HG02981 (cell line): Measurements from ENCODE around the gene ATG13.
A peak's percentile ranks its signal among the peaks of the same experiment; 100 is the strongest.
"Not testable (repeated sequence)": the region's sequence is repeated elsewhere in the genome, so short reads cannot be mapped to it uniquely, and the experiment has no call there.

ENCODE experiments used
- ATAC-seq: cut with Tn5 transposase; IDR thresholded peaks from one replicate; pipeline ENCODE4 v1.9.1; 2021; ENCODE audit warnings: mild to moderate bottlenecking, moderate library complexity; ENCODE audit not compliant: unreplicated experiment

ATG13 gene

GRCh38 chr11:46694607-46695006, 77.3 kb downstream of the ATG13 start:
- no peak for ATAC-seq

DNA sequence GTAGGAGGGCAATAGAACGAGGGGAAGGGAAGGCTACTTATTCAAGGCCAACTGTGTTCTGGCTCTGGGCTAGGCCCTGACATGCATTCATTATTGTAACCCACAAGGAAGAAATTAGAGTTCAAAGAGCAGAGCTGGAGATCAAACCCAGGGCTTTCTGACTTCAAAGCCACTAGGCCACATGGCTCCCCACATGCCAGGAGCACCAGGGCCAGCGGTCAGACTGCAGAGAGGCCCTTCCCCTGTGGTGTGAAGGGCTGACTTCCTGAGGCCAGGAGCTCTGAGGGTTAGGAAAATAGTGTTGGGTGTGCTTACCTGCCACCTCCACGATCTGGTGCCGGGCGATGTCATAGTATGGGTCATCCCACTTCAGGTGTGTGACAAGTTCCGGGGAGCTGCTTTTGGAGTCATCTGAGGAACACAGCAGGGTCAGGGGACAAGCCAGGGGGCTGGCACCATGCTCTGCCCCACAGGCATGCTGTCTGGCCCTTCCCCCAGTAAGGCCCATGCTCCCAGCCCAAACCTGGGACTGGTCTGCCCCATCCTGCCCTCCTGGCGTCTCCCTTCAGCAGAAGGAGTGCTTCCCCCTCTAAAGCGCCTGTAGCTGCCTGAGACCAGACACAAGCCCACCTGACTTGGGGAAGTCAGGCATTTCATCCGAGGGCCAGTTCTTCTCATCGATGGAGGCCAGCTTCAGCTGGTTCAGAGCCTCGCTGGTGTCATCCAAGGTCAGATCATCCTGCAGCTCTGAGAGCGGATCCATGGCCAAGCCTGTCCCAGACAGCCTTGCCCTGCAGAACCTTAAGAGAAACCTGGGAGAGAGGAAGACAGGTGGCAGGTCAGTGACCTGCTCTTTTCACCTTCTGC, 78.2 kb downstream of the ATG13 start:
- no peak for ATAC-seq

DNA sequence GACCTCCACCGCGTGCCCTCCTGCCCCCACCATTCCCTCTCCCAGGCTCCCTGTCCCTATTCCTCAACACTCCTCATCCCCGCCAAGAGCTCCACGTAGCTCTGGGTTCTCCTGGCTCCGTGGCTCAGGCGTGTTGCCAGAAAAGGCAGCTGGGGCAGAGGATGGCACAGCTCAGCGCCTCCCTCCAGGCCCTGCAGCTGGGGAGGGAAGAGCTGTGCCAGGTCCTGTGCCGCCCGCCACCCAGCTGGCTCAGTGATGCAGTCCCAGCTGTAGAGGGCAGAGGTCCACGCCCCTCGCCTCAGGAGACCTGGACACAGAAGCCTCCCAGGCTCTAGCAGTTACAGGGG, 78.8 kb downstream of the ATG13 start:
- ATAC-seq, result no peak

GRCh38 chr11:46697303-46697702, 80.0 kb downstream of the ATG13 start:
- ATAC-seq, result no peak

DNA sequence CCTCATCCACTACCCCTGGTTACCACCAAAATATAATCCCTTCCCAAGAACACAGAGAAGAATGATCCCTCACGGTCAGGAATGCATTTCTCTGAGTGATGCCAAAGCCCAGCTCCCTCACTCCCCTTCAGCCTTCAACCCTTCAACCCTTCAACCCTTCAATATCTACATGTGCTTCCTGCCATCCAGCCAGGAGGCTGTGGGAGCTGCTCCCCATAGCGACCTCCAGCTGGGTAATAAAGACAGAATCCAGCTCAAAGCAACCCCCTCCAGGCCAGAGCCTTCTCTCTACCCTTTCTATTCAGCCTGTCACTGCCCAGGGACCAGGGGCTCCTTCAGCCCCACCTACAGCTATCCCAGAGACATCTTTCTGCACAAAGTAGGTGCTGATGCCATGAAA, 80.4 kb downstream of the ATG13 start:
- ATAC-seq, result no peak

DNA sequence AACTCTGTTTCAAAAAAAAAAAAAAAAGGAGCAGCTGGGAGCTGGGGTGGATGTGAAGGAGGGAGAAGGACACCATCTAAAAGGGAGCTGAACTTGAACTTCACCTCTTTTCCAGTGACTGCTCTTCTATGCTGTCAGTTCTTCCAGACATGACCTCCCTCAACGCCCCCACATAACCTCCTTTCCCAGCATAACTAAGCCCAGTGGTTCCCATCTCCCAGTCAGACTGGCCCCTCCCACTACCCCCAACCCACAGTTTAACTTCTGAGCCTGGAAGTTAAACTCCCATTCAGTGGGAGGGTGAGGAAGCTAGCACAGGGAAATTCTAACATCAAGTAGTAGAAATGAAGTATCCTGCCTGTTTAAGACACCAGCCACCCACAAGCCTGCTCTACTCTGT, 81.2 kb downstream of the ATG13 start:
- no peak for ATAC-seq

DNA sequence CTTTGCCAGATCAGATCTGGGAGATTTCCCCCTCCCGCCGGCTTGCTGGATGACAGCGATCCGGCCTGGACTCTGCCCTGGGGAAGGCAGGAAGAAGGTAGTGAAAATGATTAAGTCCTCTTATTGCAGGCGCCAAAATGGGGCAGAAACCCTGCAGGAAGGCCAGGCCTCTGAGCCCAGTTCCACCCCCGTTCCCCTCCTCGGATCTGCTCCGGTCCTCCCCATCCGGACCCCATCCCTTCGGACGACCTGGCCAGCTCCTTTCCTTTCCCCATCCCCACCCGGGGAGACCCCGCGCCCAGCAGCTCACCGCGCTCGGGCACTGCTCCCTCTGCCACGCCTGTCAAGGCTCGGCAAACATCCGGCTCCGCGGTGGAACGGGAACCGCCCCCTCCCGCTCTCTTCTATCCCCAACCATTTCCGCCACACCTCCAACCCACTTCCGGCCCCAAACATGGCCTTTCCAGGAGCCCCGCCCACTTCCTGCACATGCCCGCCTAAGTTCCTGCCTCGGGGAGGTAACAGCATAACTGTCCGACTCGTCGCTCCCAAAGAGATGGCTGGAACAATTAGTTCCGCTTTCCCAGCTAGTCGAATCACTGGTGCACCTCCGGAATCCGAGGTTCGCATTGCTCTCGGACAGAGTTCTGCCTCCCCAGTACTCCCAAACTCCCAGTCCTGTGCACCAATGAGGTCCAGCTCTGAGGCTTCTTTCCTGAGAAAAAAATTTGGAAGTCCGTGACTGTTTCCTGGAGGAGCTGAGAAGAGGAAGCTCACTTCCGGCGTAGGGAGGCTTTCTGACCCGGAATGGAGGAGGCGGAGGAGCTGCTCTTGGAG, 83.1 kb downstream of the ATG13 start, which contains the start of the genes ARHGAP1 and ZNF408:
Gene ARHGAP1, minus strand, starts transcription at position 379 of the 837 bp plus-strand sequence. CDS start 4,512 bp downstream, outside the sequence.
Gene ZNF408, plus strand, starts transcription at position 791 of the 837 bp plus-strand sequence. Its CDS starts 17 bp downstream, at position 808.
- ATAC-seq, result peak; percentile 86

- no peak for ATAC-seq
Observed at GRCh38 chr11:46701078-46701654, 83.8 kb downstream of the ATG13 start.

- no peak for ATAC-seq
Observed at GRCh38 chr11:46705070-46705688, 87.8 kb downstream of the ATG13 start.

DNA sequence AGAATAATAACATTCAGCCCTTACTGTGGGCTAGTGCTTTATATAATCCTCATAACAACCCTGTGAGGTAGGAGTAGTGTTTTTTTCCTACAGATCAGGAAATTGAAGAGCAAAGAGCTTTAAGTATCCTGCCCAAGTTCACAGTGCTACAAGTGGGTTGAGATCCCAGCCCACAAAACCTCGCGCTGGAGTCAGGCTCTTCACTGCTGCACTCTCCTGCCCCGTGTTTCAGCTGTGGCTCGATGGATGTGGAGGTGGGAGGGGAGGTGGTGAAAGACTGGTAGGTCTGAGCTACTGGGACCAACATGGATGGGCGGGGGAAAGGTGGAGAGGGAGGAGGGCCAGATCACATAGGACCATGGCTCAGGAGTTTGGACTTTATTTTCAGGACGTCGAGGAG, 89.5 kb downstream of the ATG13 start:
- ATAC-seq, result no peak

- ATAC-seq, result not testable (repeated sequence)
Observed at GRCh38 chr11:46709351-46709750, 92.0 kb downstream of the ATG13 start.

DNA sequence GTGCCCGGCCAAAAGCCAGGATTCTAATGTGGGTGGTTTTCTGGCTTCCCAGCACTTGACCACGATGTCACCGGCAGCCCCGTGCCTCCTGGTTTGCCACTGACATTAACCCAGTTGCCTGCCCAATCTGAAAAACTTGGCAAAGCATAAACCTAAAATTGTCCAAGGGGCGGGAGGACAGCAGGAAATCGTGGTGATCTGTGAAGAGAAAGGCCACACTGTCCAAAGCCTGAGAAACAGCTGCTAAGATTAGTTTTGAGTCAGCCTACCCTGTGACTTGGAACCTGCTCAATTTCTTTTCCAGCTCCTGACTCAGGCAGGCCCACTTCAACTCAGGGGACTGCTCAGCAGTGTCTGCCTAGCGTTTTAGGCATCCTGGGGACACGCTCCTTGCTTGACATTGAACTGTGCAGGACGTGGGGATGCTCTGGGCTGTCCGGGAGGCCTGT, 93.5 kb downstream of the ATG13 start:
- ATAC-seq, result no peak

- no peak for ATAC-seq
Observed at GRCh38 chr11:46711303-46711702, 94.0 kb downstream of the ATG13 start.

- ATAC-seq, result no peak
Observed at GRCh38 chr11:46712874-46713576, 95.7 kb downstream of the ATG13 start.

DNA sequence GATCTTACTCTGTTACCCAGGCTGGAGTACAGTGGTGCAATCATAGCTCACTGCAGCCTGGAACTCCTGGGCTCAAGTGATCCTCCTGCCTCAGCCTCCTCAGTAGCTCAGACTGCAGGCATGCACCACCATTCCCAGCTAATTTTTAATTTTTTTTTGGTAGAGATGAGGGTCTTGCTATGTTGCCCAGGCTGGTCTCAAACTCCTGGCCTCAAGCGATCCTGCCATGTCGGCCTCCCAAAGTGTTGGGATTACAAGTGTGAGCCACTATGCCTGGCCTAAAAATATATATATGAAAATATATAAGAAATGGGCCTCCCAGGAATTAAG, 100.4 kb downstream of the ATG13 start:
- not testable (repeated sequence) for ATAC-seq

DNA sequence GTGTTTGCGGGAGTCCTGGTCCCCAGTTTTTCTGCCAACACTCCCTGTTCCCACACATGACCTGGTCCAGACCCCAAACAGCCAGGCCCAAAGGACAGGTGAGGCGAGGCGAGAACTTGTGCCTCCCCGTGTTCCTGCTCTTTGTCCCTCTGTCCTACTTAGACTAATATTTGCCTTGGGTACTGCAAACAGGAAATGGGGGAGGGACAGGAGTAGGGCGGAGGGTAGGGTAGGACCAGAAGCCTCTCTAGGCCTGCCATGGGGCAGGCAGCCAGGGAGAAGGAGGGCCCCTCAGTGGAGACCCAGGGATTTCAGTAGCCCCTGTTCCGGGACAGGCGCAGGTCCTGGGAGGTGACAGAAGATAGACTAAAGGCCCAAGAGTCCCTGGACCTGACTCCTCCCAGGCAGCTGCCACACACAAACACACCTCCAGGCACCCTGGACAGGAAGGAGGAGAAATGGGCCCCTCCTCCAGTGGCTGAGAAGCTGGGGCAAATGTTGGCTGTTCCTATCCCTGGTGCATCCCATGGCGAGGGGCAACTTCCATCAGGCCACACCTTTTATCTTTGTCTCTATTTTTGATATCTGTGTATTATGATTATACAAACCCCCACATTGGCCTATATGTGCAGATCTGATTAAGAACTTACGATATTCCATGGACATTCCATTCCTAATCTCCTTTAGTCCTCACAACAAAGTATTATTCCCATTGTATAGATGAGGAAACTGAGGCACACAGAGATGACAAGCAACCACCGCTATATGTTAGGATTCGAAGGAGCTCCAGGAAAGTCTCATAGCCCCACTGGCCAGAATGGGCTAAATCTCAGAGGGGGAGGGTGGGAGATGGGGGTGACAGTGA, 101.0 kb downstream of the ATG13 start:
- no peak for ATAC-seq

- ATAC-seq, result no peak
Observed at GRCh38 chr11:46719048-46719542, 101.7 kb downstream of the ATG13 start, which contains the start of gene F2. Gene F2 (plus strand): TSS chr11:46719213. CDS start chr11:46719236, 23 bp downstream.

DNA sequence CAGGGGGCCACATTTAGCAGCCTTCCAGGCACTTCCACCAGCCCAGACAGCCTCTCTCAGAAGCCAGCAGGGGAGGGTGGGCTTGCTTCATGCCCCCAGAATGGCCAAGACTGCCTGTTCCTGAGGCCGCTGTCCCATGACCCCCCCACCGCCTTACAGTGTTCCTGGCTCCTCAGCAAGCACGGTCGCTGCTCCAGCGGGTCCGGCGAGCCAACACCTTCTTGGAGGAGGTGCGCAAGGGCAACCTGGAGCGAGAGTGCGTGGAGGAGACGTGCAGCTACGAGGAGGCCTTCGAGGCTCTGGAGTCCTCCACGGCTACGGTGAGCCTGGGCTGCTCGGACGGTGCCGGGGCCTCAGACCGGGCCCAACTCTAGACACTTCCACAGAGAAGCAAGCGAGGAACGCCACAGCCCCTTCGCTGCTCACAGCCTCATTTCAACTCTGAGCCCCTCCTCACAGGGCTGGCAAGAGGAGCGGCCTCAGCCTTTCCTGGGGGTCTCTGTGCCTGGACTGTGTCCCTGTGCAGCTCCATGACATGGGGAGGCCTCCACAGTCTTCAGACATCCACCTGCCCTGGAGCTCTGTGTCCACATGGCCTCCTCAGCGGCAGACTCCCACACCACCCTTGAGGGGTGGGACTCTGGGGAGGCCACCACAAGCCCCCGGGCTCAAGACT, 102.3 kb downstream of the ATG13 start:
- ATAC-seq, result no peak

DNA sequence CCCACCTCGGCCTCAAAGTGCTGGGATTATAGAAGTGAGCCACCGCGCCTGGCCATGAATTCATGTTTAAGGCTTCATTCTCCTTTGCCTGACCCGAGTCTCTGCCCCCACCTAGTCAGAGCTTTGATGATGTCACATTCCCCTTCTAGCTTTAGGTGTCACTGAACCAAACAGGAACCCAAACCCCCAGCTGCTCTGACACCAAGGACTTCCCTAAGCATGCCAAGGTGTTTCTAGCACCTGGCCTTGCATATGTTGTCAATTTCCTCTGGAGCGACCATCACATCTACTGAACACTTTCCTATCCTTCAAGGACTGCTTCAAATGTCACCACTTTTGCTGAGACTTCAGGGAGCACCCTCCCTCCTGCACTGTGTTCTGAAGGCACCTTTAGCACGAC, 103.9 kb downstream of the ATG13 start:
- no peak for ATAC-seq
